Activated CD4-positive, CD25-positive, alpha-beta regulatory T cell treated with anti-CD3 and anti-CD28 coated beads, Interleukin-2, amount 50 U/mL, for 72 hours (primary cell): Measurements from ENCODE around the gene FGF7.
"Not testable (repeated sequence)": the region's sequence is repeated elsewhere in the genome, so short reads cannot be mapped to it uniquely, and the experiment has no call there.

Experiments
- DNase-seq: peaks from one replicate; pipeline ENCODE4 v3.0.0; 2021

The FGF7 gene

DNA sequence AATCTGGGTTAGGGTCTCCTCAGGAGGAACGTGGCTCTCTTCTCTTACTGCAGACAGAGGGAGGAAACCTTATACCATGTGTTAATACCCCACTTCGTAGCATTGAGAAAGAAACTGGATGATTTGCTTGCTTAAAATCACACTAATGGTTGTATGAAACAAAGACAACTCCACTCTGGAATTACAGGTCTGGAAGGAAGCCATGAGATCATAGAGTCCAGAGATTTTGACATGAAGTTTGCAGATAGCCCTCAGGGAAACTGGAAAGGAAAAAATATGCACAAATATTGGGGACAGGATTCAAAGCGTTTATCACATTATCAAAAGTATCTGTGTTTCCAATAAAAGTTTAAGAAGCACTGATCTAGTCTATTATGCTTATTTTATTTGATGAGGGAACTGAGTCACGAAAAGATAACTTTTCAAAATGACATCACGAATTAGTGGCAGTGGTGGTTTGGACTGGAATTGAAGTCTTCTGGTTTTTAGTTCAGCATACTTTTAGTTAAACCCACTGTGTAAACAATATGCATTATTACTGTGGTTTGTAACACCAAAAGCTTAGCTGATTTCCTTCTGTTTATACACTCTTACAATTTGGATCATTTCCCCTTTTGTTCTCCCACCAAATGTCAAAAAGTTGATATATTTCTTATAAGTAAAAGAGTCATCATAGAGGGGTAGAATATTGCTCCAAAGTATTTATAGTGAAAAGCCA, 16.8 kb downstream of the FGF7 start:
- no peak for DNase-seq

DNA sequence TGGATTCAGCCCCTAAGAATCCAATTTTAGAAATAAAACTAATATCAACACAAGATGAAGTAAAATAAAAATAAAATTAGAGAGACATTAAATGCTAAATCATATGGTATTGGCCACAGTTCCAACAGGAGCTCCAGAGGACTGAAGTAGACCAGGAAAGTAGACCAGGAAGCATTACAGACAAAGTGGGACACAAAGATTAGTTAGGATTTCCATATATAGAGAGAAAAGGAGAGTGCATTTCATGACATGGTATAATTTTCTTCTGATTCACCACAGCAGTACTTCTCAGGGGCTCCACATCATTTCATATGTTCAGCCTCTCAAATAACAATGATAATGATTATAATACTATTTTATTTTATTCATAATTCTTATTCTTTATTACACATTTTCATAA, 18.3 kb downstream of the FGF7 start:
- no peak for DNase-seq

DNA sequence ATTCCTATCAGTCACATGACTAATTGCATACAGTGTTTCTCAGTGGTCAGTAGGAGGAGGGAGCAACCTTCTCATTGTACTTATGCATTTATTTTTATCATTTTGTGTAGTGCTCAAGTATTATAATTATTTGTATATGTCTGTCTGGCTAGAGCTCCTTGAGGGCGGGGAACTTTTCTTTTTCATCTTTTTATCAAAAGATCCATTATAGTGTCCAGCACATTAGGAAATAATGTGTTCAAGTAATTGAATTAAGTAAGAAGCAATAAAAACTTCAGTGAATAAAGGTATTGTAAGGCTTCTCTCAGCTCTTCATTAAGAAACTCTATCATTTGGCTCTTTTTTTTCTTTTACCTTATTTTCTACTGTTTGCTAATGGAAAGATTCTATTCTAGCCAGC, 18.8 kb downstream of the FGF7 start:
- DNase-seq: no peak

DNA sequence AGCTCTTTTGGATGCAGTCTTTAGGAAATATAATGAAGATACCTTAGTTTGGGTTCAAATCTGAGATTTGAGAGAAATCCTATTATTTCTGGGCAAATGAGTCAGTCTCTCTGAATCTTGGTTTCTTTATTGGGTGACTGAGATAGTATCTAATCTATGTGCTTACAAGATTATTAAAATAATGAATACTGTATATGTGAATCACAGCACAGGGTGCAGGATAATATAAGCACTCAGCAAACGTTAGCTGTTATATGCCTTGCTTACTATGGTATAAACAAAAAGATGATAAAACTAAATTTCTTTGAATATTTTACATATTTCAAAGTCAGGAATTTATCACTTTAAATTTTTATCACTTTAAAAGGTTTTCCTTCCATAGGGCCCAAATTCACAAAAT, 29.6 kb downstream of the FGF7 start:
- no peak for DNase-seq

DNA sequence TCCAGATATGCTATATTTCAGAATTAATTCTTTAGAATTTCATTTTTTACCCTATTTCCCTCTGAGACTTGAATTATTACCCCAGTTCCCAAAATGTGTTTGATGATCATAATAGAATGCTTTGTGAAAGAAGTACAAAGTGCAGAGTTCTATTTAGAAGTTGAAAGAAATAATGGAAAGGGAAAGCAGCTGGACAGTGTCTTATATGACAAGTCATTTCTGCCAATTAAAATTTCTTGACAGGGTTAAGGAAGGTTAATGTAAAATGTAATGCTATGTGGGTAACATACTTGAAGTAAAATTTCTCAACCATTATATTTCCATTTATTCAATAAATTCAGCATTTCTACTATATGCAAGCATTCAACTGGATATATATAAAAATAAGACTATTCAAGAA, 33.1 kb downstream of the FGF7 start:
- no peak for DNase-seq

DNA sequence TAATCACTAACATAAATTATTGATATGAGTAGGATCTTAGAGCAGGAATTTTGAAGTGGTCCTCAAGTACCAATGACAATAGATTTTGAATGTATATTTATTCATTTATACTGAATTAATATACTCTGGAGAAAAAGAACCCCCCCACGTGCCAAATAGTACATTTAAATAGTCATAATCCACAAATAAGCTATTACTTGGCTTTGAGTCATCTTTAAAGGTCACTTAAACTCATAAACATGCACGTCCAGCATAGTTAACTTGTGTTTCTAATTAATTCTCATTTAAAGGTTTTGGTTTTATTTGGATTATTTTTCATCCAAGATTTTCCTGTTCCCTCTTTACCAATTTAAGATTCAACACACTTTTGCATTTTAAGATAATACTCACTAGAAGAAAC, 35.1 kb downstream of the FGF7 start:
- DNase-seq: no peak

DNA sequence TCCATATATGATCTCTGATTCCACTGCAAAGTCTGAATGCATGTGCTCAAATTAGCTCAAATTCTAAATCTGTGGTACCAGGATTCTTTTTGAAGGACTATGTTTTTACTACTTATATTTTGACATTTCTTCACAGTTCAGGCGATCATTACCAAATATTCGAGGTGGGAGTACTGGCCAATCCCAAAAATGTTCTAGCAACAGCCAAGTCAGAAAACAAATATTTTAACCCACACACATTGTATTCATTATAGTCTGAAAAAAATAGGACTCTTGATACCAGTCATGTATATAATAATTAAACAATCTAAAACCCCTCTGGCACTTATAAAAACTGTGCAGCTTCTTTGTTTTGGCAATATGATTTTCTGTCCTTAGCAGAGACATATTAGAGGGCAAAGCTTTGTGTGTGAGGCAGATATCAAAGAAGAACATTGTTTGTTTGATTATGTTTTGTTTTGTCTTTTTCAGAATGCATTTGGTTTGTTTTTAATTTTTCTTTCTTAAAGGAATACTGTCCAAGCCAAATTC, 37.4 kb downstream of the FGF7 start:
- no peak for DNase-seq

DNA sequence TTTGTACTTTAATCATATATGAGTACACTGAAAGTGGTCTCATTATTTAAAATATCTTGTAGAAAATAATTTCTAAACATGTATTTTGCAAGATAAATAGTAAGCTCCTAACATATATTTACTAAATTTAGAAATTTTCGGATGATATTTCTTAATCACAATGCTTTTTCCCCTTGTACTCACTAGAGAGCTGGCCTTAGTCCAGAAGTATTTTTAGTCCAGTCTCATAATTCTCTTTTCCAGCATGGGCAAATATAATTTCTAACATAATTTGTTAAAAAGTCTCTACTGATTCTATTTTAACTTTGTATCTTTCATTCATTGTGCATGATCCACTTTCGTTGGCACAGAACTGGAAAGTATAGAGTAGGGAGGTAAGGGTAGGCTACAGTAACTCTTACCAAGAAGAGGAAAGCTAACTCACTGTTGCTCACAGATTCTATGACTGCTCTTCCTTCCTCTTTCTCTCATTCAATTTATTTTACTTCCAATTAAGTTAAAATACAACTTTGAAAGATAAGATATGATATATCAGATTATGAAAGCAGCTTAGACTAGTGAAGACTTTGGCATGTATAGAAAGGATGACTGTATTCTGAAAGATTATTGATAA, 39.3 kb downstream of the FGF7 start:
- no peak for DNase-seq

DNA sequence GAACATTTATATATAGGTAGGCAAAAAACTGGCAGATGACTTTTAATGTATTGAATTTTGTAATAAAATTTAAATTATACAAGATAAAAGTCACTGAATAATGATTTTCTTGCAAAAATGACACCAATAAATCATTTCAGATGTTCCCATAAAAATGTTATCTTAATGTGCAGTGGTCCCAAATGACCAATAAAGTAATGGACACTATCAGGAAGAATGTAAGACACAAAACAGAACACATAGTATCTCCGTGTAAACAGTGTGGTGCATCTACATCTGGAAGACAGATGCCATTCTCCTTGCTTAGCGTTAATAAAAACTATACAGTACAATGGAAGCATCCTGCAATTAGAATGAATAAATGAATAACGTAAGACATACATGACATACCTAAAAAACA, 41.5 kb downstream of the FGF7 start:
- no peak for DNase-seq

DNA sequence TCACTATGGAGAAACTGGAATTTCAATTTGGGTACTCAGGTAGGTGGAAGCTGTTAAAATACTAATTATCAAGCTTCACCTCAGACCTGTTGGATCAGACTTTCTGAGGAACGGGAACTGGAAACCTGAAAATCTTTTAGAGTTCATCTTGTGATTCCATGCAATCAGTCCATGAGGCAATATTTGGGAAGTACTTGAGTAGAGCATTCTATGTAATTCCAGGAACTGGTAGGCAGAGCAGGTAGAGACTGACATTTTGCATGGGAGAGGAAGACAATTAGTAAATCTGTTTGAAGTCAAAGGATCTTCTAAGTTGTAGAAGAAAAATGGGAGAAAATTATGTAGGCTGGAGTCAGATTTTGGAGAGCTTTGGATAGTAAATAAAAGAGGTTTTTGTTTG, 43.1 kb downstream of the FGF7 start:
- DNase-seq: no peak

DNA sequence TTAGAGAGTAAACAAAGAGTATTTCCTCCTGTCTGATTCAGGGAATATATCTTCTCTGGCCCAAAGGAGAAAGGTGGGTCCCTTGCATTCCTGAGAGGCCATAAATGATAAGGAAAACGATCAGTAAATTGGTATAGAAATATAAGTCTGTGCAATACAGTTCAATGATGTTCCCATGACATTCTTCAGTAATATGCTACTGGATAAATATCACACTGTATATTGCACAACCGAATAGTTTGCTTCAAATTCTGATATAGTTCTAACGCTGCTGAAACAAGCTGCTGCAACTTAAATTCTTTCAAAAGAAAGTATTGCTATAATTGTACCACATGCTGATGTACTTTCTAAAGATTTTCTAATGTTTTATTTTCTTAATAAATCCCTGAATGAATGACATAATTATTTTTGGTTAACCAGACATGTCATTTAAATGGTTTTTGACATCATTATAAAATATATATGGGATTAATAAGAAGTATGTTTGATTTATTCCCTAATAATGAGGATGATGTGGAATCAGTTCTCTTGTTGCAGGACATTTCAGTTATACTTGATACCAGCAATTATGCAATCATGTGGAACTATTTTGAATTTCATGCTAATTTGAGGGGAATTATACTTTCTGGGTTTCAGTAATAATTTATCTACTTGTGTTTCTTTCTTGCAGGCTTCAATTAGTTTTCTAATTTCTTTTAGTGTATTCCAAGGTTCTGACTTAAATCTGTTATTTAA, 44.9 kb downstream of the FGF7 start:
- DNase-seq: no peak

DNA sequence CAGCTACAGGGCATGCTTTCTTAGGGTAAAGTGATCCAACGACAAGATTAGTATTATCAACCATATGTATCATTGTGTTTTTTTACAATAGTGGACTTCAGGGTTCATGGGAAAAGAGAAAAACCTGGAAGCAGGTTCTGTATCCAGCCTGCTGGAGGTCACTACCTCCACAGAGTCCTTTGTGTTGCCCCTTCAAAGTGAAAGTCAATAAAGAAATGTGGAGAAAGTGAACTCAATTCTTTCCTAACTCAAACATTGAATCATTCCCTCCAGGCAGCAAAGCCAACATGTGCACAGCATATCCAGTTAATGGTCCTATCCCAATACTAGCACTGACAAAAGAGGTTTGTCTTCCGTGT, 45.4 kb downstream of the FGF7 start:
- no peak for DNase-seq

DNA sequence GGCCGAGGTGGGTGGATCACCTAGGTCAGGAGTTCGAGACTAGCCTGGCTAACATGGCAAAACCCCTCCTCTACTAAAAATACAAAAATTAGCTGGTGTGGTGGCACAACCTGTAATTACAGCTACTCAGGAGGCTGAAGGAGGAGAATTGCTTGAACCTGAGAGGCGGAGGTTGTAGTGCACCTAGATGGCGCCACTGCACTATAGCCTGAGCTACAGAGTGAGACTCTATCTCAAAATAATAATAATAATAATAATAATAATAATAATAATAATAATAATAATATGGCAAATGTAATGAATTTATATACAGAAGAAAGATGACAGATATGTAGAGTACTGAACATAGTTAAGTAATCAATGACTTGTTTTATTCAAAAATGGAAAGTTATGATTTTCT, 48.2 kb downstream of the FGF7 start:
- DNase-seq: peak; percentile 32

DNA sequence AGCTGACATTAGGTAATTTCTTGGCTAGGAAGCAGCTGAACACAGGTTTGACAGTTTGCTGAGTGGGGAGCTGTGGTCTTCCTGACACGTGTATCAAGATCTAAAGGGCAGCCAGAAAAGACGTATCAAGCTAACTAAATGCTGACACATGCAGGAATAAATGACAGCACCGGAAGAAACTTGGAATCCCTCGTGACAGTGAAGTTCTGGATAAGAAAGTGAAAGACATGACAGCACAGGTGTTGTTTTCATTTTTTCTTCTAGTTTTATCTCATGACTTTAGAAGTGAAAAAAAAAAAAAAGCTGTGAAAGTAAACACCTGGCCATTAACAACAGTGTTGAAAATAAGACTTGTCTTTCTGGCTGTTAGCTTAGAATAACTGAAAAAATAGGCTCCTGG, 48.7 kb downstream of the FGF7 start:
- DNase-seq: no peak

DNA sequence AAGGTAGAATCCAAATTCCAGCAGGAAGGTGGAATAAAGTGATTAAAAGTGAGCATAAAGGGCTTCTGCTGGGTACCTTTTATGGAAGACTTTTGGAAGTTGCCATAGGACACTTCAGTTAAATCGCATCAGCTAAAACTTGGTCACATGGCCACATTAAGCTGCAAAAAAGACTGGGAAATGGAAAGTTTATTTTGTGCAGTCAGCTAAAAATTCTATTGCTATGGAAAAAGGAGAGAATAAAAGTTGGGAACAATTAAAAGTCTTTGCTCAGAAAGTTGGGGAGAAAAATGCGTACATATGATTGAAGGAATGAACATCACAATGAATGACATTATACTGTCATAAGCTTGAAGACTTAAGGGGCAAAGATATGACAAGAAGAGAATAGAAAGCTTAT, 49.3 kb downstream of the FGF7 start:
- no peak for DNase-seq

DNA sequence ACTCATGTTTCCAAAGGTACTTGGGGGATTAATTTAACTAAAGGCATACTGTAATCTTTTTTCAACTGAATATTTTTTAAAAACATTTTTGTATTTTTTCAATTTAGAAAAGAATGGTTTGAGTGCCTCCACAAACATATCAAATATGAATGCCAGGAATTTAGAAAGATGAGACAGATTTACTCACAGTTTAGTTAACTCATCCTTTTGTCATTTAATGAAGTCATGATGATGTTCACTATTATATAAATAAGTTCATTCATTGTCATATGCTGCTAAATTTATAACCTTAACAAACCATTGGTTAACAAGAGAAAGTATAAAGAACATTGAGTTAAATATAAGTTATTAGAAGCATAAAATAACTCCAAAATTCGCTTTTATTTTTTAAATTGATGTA, 50.0 kb downstream of the FGF7 start:
- no peak for DNase-seq

DNA sequence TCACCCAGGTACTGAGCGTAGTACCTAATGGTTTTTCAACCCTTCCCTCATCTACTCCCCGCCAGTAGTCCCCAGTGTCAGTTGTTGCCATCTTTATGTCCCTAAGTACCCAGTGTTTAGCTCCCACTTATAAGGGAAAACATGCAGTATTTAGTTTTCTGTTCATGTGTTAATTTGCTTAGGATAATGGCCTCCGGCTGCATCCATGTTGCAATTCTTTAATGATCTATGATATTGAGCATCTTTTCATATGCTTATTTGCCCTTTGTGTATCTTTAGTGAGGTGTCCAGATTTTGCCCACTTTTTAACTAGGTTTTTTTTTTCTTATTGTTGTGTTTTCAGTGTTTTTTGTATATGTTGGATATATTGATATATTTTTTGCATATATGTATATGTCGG, 55.0 kb downstream of the FGF7 start:
- not testable (repeated sequence) for DNase-seq

DNA sequence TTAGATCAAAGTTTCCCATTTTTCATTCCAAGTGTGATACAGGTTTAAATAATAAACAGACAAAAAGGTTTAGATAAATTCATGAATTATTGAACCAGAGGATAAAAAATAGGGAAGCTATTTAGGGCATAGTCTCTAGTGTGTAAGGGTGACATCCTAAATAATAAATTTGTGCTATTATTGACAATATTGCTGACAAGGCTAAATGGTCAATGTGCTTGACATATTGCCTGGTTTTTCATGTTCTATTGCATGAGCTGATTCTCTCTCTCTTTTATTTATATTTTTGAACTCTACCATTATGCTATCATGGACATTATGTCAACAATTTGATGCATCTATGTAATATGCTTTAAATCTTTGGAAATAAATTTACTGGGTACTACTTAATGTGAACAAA, 55.9 kb downstream of the FGF7 start:
- DNase-seq: not testable (repeated sequence)

DNA sequence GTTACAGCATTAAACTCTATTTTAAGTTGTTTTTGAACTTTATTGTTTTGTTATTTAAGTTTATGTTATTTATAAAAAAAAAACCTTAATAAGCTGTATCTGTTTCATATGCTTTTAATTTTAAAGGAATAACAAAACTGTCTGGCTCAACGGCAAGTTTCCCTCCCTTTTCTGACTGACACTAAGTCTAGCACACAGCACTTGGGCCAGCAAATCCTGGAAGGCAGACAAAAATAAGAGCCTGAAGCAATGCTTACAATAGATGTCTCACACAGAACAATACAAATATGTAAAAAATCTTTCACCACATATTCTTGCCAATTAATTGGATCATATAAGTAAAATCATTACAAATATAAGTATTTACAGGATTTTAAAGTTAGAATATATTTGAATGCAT, 62.4 kb downstream of the FGF7 start:
- not testable (repeated sequence) for DNase-seq

DNA sequence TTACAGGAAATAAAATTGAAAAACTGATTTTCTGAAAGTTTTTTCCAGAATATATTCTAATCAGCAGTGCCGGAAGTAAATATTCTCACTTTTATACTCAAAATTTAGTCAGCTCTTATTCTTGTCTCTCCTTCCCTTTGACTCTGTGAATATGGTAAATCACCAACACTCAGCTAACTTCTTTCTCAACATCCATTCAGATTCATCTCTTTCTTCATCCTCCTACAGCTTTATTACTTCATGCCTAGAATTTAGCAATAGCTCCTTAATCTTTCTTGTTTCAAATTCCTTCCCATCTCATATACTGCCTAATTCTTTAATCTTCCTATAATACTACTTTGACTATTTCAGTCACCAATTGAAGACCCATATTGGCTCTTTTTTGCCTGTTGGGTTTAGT, 67.9 kb downstream of the FGF7 start:
- no peak for DNase-seq

DNA sequence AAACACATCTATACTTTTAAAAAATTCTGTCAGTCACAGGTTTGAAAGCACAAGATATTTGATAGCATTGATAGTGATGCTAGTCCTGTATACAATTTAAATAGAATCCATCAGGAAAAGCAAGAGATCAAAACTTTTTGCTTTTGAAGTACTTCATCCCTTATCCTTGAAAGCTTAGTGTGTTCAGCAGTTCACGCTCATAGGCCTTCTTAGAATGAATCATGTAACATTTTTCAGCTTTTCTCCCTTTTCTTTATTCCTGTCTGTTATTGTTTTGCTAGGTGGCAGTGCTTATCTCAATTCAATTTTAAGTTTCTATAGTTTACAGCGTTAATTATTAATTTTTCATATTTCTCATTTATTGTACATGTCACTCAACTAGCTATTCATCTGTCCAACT, 69.1 kb downstream of the FGF7 start:
- DNase-seq: no peak

DNA sequence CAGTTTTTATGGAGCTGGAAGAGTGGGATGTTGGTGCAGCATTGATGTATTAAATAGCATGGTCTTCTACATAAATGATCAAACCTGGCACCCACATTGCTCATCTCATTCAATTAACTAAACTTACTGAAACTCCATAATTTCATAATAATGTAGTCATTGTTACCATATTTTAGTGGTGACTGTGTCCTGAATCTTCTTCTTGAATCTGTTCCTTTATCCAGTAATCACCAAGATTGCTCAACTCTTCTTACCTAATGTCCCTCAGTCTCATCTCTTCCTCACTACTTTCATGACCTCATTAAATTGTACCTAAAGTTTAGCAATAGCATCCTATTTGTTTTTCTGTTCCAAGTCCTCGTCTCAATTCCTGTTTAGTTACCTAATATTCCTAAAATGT, 69.8 kb downstream of the FGF7 start:
- no peak for DNase-seq

DNA sequence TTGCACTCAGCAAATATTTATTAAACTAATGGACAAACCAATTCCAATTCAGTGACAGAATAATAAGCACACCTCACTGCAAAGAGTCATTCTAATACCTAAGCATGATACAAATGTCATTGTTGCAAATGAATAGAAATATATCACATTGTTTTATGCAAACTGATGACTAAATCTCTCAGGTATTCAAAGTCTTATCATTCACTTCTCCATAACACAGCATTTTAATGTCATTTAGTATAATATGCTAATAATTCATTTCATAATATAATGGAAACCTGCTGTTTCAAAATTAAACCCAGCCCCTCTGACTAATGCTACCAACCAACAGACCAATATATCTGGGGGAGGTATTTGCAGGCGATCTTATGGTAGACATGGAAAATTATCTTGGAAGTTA, 71.8 kb downstream of the FGF7 start:
- DNase-seq: no peak

DNA sequence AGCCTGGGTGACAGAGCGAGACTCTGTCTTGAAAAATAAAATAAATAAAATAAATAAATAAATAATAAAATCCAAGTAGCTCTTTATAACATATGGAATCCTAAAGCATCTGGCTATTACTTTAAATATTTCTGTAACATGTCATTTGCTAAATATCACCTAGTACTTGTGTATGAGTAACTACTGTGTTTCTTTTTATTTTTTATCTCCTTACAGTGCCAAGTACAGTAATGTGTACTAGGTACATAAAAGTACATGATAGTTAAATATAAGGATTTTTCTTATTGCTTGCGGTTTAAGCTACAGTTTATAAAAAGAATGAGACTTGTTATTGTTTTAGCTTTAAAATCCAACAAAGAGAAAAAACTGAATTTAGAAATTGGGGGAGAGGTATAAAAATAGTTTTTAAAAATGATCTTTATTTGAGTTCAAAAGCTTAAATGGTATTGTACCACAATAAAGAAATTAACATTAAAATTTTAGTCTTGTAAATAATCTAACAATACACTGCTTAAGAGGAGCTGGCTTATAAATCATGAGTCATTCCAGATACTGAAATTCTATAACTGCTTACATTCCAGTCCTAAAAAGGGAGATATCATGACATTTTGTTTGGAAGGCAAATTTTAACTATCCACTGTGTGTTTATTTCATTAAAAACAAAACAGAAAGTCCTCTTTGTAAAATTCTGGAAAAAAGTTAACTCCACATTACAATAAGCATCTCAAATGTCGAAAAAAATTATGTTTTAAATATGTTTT, 73.1 kb downstream of the FGF7 start:
- DNase-seq: no peak
